Measurements from ENCODE around the gene VPS26A. TPM values are rescaled to one million over a fixed set of nuclear protein-coding genes. Genes with fewer than 3 reads are reported as not detected.

VPS26A gene
- 19.2 and 47.5 TPM in 2 replicates for total RNA-seq (2014; rRNA removed; shearing (Covaris generic))
- 61.8 and 69.9 TPM in 2 replicates for polyA plus RNA-seq (2015; cell fraction: cytosol; rRNA removed)
- polyA plus RNA-seq (2015; cell fraction: nucleus; rRNA removed) = 45.4 and 52.2 TPM in 2 replicates

GRCh38 chr10:69123747-69124562, at the start of gene VPS26A:
TSS of gene VPS26A (plus strand) at chr10:69124178. CDS start at chr10:69124278, 100 bp downstream.
- peak; percentile 94 for DNase-seq (ENCODE audit: low read depth)

GRCh38 chr10:69074532-69074931, 49.4 kb upstream of the VPS26A start:
- no peak for DNase-seq (ENCODE audit: low read depth)

- no peak for DNase-seq (ENCODE audit: low read depth)
These were observed 48.5 kb upstream of the VPS26A start for GRCh38 chr10:69075431-69075830.

- DNase-seq (ENCODE audit: low read depth) = no peak
These were observed 45.7 kb upstream of the VPS26A start for GRCh38 chr10:69078311-69078710.

GRCh38 chr10:69080226-69080625, 43.8 kb upstream of the VPS26A start:
- no peak for DNase-seq (ENCODE audit: low read depth)

GRCh38 chr10:69086001-69086509, 37.9 kb upstream of the VPS26A start:
- DNase-seq (ENCODE audit: low read depth) = peak; percentile 61

- peak; percentile 92 for DNase-seq (ENCODE audit: low read depth)
These were observed 36.1 kb upstream of the VPS26A start, which contains the start of gene SRGN for GRCh38 chr10:69087590-69088470. TSS of gene SRGN (plus strand) at chr10:69088103. CDS start at chr10:69088158, 55 bp downstream.

- no peak for DNase-seq (ENCODE audit: low read depth)
These were observed 35.6 kb upstream of the VPS26A start for GRCh38 chr10:69088471-69088769.

DNA sequence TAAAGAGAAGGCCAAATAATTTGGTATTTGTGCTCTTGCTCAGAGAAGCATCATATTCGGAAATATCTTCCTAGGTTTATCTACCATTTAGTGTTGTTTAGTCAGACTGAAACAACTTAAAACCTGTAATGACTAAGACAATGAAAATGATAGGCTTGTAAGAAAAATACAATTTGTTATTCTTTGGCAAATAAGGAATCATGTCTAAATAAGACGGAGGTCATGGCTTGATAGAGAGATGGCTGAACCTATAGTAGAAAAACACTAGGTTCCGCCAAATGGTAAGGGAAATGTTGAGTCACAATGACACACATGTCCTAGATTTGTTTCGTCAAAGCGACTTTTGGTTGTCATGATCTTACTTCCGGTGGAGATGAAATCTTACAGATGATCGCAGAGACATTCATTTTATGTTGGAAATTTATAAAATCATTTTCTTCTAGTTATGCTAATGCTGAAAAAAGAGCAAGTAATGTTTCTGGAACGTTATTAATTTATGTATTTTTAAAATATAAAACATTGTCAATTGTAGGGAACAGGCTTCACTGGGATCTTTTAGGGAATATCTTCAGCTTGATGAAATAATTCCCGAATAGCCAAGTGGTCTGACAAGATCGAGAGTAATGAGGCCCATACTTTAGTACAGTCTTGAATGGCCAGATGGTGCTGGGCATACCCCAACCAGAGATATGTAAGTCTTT, 35.0 kb upstream of the VPS26A start:
- DNase-seq (ENCODE audit: low read depth) = peak; percentile 68

- DNase-seq (ENCODE audit: low read depth) = peak; percentile 32
These were observed 34.1 kb upstream of the VPS26A start for GRCh38 chr10:69089638-69090599.

DNA sequence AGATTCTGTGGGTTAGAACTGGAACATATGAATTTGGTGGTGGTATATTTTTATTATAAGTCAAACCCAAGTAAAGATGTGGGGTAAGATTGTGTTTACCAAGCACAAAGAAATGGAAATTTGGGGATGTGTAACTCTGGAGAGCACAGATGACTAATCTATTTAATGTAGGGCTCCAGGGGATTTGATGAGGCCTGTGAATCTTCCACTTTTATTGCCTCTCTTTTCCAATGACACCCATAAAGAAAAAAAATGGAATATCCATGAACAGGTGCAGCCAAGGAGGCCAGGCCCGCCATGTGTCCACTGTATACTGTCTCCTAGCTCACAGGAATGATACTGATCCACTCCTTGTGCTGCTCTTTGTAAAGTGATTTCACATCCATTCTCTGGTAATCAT, 33.3 kb upstream of the VPS26A start:
- no peak for DNase-seq (ENCODE audit: low read depth)

DNA sequence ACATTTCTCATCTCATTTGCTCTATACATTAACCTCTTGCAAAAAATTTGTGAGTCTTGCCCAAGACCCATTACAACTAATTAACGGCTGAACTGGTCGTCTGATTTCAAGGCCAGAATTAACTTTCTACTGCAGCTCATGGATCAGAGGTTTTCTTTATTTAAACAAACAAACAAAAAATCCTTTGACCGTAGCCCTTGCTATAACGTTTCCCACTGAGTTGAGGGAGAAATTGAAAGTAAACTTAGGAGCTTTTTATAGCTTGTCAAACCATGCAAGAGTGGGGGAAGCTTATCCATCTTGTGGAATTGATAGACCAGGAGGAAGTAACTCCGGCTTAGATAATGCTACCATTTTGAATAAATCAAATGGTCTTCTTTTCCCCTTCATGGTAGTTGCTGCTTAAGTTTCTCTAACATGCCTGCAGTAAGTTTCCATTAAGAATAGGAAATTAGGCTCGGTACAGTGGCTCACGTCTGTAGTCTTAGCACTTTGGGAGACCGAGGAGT, 32.8 kb upstream of the VPS26A start:
- no peak for DNase-seq (ENCODE audit: low read depth)

GRCh38 chr10:69092959-69093850, 30.8 kb upstream of the VPS26A start:
- DNase-seq (ENCODE audit: low read depth) = peak; percentile 84

DNA sequence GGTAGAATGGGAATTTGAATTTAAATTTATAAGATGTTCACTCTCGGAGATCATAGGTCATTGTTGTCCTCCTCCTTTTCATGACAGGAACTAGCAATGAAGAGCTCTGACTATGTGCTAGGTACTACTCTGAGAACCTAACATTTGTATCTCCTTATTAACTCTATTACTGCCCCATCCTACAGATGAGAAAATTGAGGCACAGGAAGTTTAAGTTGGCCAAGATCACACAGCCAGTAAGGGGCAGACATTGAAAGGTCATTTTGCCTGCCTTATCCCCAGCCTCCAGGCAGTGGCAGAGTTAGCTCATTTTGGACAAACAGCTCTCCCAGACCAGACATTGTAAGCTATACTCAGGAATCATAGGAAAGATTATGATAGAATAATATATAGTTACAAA, 30.0 kb upstream of the VPS26A start:
- peak; percentile 47 for DNase-seq (ENCODE audit: low read depth)

- no peak for DNase-seq (ENCODE audit: low read depth)
These were observed 27.9 kb upstream of the VPS26A start for GRCh38 chr10:69096045-69096444.

DNA sequence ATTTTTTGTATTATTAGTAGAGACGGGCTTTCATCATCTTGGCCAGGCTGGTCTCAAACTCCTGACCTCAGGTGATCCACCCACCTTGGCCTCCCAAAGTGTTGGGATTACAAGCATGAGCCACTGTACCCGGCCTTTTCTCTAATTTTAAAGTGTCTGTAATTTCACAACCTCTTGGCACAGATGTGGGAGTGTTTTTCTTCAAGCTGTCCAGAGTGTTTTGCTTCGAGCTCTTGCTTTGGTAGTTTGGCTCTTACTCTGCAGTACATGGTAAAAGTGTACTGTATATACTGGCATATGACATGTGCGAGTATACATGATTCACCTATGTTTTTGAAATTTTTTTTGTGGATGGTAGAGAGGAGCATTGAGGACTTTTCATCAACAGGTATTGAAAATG, 26.2 kb upstream of the VPS26A start:
- no peak for DNase-seq (ENCODE audit: low read depth)

GRCh38 chr10:69100136-69100872, 23.7 kb upstream of the VPS26A start:
- DNase-seq (ENCODE audit: low read depth) = no peak

DNA sequence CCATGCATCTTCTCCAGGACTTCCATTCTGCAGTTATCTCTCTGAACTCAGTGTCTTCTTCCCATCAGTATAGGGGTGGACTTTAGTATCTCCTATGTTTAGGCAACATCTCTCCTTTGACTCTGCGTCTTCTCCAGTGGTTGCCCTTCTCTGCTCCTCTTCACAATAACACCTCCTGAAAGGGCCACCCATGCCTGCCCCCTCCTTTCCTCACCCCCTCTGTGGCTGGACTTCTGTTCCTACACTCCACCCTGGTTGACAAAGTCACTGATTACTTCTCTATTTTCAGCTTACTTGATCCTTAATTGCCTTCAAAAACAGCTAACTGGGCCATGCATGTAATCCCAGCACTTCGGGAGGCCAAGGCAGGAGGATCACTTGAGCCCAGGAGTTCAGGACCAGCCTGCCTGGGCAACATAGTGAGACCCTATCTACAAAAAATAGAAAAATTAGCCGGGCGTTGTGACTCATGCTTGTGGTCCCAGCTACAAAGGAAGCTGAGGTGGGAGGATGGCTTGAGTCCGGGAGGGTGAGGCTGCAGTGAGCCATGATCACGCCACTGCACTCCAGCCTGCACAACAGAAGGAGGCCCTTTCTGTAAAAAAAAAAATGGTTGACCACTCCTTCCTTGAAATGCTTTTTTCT, 22.4 kb upstream of the VPS26A start:
- DNase-seq (ENCODE audit: low read depth) = peak; percentile 93
